ENCODE data around the gene IGFBPL1. TPM values are rescaled to one million over a fixed set of nuclear protein-coding genes. Genes with fewer than 3 reads are reported as not detected.

IGFBPL1 gene
- total and polyA plus RNA-seq, 2 of the 13 experiments (the other 11 are each of a cell fraction or from before 2014, with no cell fraction given), result 0.24 TPM; not detected in 1

DNA sequence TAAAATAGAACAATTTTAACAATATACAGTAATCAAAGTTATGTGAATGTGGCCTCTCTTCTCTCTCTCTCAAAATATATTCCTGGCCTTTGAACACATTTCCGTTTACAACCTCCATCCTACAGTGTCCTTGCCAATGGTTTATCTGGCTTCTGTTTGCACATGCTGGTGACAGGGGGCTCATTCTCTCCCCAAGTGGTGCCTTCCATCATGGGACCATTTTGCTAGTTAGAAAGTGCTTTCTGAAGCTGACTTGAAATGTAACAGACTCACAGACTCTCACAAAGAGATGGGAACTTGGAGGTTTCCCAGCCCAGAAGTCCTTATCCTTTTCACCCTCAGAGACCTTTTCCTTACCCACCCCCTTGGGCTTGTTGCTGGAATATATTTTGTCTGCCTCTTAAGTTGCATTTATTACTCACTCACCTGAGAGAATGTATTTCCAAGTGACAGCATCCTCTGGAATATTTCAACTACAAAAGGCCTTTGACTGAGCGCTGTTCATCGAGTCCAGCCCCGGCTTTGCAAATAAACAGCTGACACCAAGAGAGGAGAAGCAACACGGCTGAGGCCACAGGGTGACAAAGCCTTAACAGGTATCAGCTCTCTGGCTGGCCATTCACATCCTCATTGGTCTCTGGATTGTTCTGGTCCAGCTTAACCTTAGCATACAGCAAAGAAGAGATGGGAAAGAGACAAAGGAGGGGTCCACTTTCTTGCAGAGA is 49.2 kb downstream of the IGFBPL1 start (continued):
- no peak for TF ChIP-seq RXRB (CRISPR knock-in tag; IDR thresholded peaks at IDR 0.05; ENCODE audit: borderline replicate concordance)
- no peak for TF ChIP-seq EED (CRISPR knock-in tag; IDR thresholded peaks at IDR 0.05)
- no peak for TF ChIP-seq CAMTA2 (CRISPR knock-in tag; IDR thresholded peaks at IDR 0.05; ENCODE audit: borderline replicate concordance)
- TF ChIP-seq ATF7 (IDR thresholded peaks at IDR 0.05), result no peak
- no peak for TF ChIP-seq ATF7 (CRISPR knock-in tag; IDR thresholded peaks at IDR 0.05)
- TF ChIP-seq ARID5B (CRISPR knock-in tag; IDR thresholded peaks at IDR 0.05), result peak; percentile 9
- TF ChIP-seq, protein P1, sequence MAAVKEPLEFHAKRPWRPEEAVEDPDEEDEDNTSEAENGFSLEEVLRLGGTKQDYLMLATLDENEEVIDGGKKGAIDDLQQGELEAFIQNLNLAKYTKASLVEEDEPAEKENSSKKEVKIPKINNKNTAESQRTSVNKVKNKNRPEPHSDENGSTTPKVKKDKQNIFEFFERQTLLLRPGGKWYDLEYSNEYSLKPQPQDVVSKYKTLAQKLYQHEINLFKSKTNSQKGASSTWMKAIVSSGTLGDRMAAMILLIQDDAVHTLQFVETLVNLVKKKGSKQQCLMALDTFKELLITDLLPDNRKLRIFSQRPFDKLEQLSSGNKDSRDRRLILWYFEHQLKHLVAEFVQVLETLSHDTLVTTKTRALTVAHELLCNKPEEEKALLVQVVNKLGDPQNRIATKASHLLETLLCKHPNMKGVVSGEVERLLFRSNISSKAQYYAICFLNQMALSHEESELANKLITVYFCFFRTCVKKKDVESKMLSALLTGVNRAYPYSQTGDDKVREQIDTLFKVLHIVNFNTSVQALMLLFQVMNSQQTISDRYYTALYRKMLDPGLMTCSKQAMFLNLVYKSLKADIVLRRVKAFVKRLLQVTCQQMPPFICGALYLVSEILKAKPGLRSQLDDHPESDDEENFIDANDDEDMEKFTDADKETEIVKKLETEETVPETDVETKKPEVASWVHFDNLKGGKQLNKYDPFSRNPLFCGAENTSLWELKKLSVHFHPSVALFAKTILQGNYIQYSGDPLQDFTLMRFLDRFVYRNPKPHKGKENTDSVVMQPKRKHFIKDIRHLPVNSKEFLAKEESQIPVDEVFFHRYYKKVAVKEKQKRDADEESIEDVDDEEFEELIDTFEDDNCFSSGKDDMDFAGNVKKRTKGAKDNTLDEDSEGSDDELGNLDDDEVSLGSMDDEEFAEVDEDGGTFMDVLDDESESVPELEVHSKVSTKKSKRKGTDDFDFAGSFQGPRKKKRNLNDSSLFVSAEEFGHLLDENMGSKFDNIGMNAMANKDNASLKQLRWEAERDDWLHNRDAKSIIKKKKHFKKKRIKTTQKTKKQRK (IDR thresholded peaks at IDR 0.05; ENCODE audit: low read length), result no peak
- peak; percentile 61; the same call in 1 of the 2 replicates for TF ChIP-seq PHF21A (CRISPR knock-in tag; IDR thresholded peaks at IDR 0.05)
- TF ChIP-seq ZNF747 (CRISPR knock-in tag; IDR thresholded peaks at IDR 0.05; ENCODE audit: borderline replicate concordance), result no peak
- no peak for TF ChIP-seq SPEN (CRISPR knock-in tag; IDR thresholded peaks at IDR 0.05; ENCODE audit: low read depth)
- TF ChIP-seq CREBL2 (CRISPR knock-in tag; IDR thresholded peaks at IDR 0.05; ENCODE audit: borderline replicate concordance), result no peak
- TF ChIP-seq E2F5 (CRISPR knock-in tag; conservative IDR thresholded peaks at IDR 0.05), result no peak
- no peak for TF ChIP-seq MAFK (conservative IDR thresholded peaks at IDR 0.05 in 1 of 2, IDR thresholded peaks at IDR 0.05 in 1 of 2; ENCODE audit: low read length in 2 of 2)
- no peak for TF ChIP-seq RAD51 (IDR thresholded peaks at IDR 0.05; ENCODE audit: borderline replicate concordance)
- no peak for TF ChIP-seq CCAR2 (optimal IDR thresholded peaks at IDR 0.05; ENCODE audit: low read depth, low read length)
- no peak for TF ChIP-seq ZNF382 (CRISPR knock-in tag; IDR thresholded peaks at IDR 0.05; ENCODE audit: borderline replicate concordance)
- no peak for TF ChIP-seq LBX2 (CRISPR knock-in tag; IDR thresholded peaks at IDR 0.05; ENCODE audit: borderline replicate concordance)
- TF ChIP-seq HNRNPLL (IDR thresholded peaks at IDR 0.05; ENCODE audit: low read depth, low read length, poor library complexity, severe bottlenecking), result no peak
- 0 out of 2 replicates have a peak, but pooled peaks have one; percentile 16 for TF ChIP-seq NFIC (IDR thresholded peaks at IDR 0.05; ENCODE audit: low read length)
- TF ChIP-seq ZNF83 (CRISPR knock-in tag; IDR thresholded peaks at IDR 0.05; ENCODE audit: borderline replicate concordance), result no peak
- no peak for TF ChIP-seq ASH2L (IDR thresholded peaks at IDR 0.05; ENCODE audit: insufficient read length, low read depth, low read length)

Data from HepG2 (cell line).